Prostate gland (tissue), 2 donors: Measurements from ENCODE around the gene C7orf25.

ENCODE experiments used
- CTCF ChIP-seq, 4 experiments: fragments of 200-600 bp in 2 of 4; fragments of 450-650 bp in 2 of 4; sonication (generic) in 2 of 4; IDR thresholded peaks; 1 replicate in 3 of 4; 2 replicates in 1 of 4; pipeline ENCODE4 v1.5.1; 2016 to 2019; ENCODE audit warnings: antibody characterized with exemption in 4 of 4, mild to moderate bottlenecking in 2 of 4, moderate library complexity in 2 of 4
- POLR2AphosphoS5 ChIP-seq: sonication (generic); formaldehyde crosslinking; IDR thresholded peaks from one replicate; pipeline ENCODE4 v1.6.1; 2017; ENCODE audit warnings: antibody characterized with exemption

GRCh38 chr7:42893346-42894240 lies 18.3 kb downstream of the C7orf25 start:
- TF ChIP-seq POLR2AphosphoS5 (no peak), CTCF (IDR thresholded peaks at IDR 0.05) (no peak)
